ENCODE measurements around the gene NOS1.

Gene NOS1

DNA sequence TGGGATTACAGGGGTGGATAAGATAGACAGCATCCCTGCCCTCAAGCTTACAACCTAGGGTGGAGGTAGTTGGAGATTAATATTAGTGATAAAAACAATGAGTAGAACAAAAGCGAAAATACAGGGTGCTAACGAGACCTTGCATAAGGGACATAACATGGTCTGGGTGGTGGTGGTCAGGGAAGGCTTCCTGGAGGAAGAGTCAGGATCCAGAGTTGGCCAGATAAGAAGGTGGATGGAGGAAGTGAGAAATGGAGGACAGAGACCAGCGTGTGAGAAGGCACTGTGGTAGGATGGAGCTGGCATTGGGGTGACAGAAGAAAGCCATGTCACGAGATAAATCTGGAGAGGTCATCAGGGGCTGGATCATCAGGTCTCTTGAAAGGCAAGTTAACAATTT is 19.2 kb downstream of the NOS1 start:
- TF ChIP-seq, protein P1, sequence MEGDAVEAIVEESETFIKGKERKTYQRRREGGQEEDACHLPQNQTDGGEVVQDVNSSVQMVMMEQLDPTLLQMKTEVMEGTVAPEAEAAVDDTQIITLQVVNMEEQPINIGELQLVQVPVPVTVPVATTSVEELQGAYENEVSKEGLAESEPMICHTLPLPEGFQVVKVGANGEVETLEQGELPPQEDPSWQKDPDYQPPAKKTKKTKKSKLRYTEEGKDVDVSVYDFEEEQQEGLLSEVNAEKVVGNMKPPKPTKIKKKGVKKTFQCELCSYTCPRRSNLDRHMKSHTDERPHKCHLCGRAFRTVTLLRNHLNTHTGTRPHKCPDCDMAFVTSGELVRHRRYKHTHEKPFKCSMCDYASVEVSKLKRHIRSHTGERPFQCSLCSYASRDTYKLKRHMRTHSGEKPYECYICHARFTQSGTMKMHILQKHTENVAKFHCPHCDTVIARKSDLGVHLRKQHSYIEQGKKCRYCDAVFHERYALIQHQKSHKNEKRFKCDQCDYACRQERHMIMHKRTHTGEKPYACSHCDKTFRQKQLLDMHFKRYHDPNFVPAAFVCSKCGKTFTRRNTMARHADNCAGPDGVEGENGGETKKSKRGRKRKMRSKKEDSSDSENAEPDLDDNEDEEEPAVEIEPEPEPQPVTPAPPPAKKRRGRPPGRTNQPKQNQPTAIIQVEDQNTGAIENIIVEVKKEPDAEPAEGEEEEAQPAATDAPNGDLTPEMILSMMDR (IDR thresholded peaks at IDR 0.05; ENCODE audit: low read depth, low read length): no peak
- no peaks in the 10 kb centered on the region for H3K9me3 ChIP-seq

DNA sequence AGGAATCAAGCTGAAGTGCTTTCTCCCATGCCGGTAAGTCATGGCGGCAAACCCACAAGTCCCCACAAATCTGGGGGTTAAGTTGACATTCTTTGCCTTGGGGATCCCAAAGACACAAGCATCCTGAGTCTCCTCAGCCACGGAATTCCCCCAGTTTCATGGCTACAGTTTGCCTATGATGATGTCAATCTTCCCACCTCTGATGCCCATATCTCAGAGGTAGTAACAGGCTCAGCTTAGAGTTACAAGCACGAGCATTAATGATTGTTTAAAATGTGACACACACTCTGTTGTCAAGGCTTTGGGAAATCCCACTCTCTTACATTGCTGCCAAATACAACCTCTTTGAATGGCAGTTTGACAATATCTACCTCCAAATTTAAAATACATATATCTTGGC is 22.3 kb downstream of the NOS1 start:
- Histone ChIP-seq H3K4me3 (ENCODE audit: low read depth, low read length) (no peak overlapping the region), H3K36me3 (no peaks in the 10 kb centered on the region), H3K4me1 (no peaks in the 10 kb centered on the region), H3K9me3 (no peaks in the 10 kb centered on the region), H3K27me3 (peaks cover 18% of the 10 kb centered on the region)
- TF ChIP-seq, protein P1 (IDR thresholded peaks at IDR 0.05; ENCODE audit: low read depth, low read length): no peak
- no peak for DNase-seq

More for the DNA sequence above, 19.2 kb downstream of the NOS1 start:
- DNase-seq: no peak
- Histone ChIP-seq H3K4me3 (ENCODE audit: low read depth, low read length) (no peak overlapping the region), H3K36me3 (no peaks in the 10 kb centered on the region), H3K27me3 (no peaks in the 10 kb centered on the region; the same call in 1 of the 2 replicates), H3K4me1 (no peaks in the 10 kb centered on the region)

DNA sequence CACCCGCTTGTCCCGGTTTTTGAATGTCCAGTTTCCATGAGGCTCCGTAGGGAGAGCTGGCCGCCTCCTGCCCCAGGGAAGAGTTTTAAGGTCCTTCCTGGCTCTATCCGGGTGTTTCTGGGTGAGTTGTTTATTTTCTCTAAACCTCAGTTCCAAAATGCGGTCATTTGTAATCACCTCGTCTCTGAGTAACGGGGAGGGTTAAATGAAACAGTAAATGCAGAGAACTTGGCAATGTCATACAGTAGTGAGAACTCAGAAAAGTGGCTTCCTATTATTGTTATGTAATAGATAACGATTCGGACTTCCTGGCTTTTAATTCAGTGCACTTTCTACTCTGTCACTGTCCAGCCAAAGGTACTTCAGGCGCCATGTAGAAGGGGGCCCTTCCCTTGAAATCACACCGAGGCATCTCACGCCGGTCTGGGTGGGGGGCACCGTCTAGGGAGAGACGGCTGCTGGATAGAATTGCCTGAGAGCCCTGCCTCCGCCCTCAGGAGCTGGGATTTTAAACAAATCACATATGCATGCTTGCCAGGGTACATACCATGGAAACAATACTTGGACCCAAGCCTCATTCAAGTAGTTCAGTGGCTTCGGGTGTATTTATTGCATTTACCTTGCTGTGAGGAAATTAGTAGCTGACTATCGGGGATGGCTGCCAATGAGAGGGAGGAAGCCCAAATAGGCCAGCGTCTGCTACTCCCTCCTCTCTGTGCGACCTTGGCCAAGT is 26.4 kb downstream of the NOS1 start:
- TF ChIP-seq, protein P1 (IDR thresholded peaks at IDR 0.05; ENCODE audit: low read depth, low read length): no peak
- Histone ChIP-seq H3K4me1 (no peaks in the 10 kb centered on the region), H3K36me3 (no peaks in the 10 kb centered on the region), H3K27me3 (peaks cover 31% of the 10 kb centered on the region), H3K4me3 (ENCODE audit: low read depth, low read length) (no peak overlapping the region), H3K9me3 (no peaks in the 10 kb centered on the region)
- no peak for DNase-seq

DNA sequence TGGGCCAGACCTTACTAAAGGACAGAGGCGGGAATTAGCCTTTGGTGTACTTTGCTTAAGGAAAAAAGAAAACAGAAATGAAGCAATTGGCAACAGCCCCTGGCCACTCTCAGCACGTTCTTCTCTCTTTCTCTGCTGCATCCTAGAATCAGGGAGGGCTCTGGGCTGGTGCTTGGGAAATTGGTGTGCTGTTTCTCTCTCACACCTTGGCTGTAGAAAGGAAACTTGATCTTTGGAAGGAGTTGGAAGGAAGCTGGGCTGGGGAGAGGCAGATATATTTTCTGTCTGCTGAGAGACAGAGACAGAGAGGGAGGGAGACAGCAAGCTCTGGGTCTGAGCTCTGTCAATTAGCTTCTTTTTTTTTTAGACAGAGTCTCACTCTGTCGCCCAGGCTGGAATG is 27.4 kb downstream of the NOS1 start:
- Histone ChIP-seq H3K36me3 (no peaks in the 10 kb centered on the region), H3K4me1 (no peaks in the 10 kb centered on the region), H3K27me3 (peaks cover 31% of the 10 kb centered on the region), H3K4me3 (ENCODE audit: low read depth, low read length) (no peak overlapping the region), H3K9me3 (no peaks in the 10 kb centered on the region)
- TF ChIP-seq, protein P1 (IDR thresholded peaks at IDR 0.05; ENCODE audit: low read depth, low read length): no peak
- DNase-seq: no peak

DNA sequence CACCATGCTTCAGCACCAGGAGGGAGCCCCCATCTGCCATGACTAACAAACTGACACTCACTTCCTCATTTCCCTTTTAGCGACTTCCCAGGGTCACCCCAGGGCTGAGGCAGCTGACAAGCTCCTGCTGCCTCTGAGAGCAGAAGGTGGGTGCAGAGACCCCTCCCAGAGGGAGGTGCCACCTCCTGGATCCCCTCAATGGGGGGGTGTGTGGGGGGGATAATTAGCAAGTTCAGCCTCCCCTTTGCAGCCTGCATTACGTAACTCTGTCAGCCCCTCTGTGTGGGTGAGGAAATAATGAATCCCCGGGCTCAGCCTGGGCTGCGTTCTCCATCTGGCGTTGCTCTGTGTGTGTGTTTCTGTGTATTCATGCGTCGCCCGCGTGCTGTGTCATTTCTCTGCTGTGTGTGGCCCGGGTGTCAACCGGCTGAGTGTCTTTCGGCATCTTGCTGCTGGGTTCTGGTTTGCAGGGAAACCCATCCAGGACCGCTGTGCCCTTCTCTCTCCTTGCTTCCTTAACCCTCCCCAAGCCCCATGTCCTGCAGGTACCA is 28.0 kb downstream of the NOS1 start:
- peaks cover 31% of the 10 kb centered on the region for H3K27me3 ChIP-seq
- H3K4me3 ChIP-seq (ENCODE audit: low read depth, low read length): no peak overlapping the region
- TF ChIP-seq, protein P1 (IDR thresholded peaks at IDR 0.05; ENCODE audit: low read depth, low read length): no peak
- no peak for DNase-seq
- H3K9me3 ChIP-seq: no peaks in the 10 kb centered on the region
- no peaks in the 10 kb centered on the region for H3K4me1 ChIP-seq
- H3K36me3 ChIP-seq: no peaks in the 10 kb centered on the region

DNA sequence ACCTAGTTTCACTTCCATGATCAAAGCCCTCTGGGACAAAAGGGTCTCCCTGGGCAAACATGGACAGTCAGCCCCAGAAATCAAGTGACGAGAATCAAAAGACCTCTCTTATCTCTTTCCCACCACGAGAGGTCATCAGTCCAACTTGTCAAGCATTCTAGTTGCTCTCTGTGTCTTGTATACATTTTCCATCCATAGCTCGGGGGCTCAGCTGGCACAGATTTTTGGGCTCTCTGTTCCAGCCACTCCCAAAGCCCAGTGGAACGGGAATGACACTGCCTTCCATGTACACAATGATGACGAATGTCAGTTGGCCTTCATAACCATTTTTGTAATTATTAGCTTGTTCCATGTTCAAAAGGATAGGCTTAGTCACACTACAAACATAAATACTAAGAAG is 29.7 kb downstream of the NOS1 start:
- TF ChIP-seq, protein P1 (IDR thresholded peaks at IDR 0.05; ENCODE audit: low read depth, low read length): 0 out of 2 replicates have a peak, but pooled peaks have one; percentile 7
- Histone ChIP-seq H3K4me3 (ENCODE audit: low read depth, low read length) (no peak overlapping the region), H3K36me3 (no peaks in the 10 kb centered on the region), H3K9me3 (no peaks in the 10 kb centered on the region), H3K4me1 (no peaks in the 10 kb centered on the region), H3K27me3 (peaks cover 40% of the 10 kb centered on the region)
- no peak for DNase-seq
